ENCODE measurements around the gene CEACAM4. TPM values are rescaled to one million over a fixed set of nuclear protein-coding genes. Genes with fewer than 3 reads are reported as not detected.

CEACAM4 gene
- total and polyA plus RNA-seq, 9 of the 15 experiments (the other 6 are each of a cell fraction or from before 2014, with no cell fraction given): not detected

DNA sequence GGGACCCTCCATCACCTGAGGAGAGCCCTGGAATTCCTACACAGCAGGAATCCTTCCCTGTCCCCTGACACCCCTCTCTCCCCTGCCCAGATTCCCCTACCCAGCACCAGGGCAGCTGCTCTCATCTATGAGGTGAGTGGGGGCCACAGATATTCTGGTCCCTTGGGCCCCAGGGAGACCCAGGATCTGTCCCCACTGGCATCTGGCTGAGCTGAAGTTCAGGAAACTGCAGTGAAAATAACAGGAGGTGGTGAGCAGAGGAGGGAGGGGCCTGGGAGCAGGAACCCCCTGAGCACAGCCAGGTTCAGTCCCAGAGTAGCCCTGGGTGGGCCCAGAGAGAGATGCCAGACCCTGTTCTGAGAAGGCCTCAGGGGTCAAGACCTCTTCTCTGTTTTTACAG, 40.8 kb downstream of the CEACAM4 start (continued):
- TF ChIP-seq, protein P1, sequence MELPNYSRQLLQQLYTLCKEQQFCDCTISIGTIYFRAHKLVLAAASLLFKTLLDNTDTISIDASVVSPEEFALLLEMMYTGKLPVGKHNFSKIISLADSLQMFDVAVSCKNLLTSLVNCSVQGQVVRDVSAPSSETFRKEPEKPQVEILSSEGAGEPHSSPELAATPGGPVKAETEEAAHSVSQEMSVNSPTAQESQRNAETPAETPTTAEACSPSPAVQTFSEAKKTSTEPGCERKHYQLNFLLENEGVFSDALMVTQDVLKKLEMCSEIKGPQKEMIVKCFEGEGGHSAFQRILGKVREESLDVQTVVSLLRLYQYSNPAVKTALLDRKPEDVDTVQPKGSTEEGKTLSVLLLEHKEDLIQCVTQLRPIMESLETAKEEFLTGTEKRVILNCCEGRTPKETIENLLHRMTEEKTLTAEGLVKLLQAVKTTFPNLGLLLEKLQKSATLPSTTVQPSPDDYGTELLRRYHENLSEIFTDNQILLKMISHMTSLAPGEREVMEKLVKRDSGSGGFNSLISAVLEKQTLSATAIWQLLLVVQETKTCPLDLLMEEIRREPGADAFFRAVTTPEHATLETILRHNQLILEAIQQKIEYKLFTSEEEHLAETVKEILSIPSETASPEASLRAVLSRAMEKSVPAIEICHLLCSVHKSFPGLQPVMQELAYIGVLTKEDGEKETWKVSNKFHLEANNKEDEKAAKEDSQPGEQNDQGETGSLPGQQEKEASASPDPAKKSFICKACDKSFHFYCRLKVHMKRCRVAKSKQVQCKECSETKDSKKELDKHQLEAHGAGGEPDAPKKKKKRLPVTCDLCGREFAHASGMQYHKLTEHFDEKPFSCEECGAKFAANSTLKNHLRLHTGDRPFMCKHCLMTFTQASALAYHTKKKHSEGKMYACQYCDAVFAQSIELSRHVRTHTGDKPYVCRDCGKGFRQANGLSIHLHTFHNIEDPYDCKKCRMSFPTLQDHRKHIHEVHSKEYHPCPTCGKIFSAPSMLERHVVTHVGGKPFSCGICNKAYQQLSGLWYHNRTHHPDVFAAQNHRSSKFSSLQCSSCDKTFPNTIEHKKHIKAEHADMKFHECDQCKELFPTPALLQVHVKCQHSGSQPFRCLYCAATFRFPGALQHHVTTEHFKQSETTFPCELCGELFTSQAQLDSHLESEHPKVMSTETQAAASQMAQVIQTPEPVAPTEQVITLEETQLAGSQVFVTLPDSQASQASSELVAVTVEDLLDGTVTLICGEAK (IDR thresholded peaks at IDR 0.05): no peak
- TF ChIP-seq, protein P1 (CRISPR knock-in tag; IDR thresholded peaks at IDR 0.05): no peak
- TF ChIP-seq CEBPZ (IDR thresholded peaks at IDR 0.05; ENCODE audit: borderline replicate concordance, low read depth, low read length): no peak
- TF ChIP-seq, protein P2, sequence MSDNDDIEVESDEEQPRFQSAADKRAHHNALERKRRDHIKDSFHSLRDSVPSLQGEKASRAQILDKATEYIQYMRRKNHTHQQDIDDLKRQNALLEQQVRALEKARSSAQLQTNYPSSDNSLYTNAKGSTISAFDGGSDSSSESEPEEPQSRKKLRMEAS (CRISPR knock-in tag; IDR thresholded peaks at IDR 0.05): no peak
